Activated T-cell treated with anti-CD3 and anti-CD28 coated beads for 1 hour (primary cell): ENCODE results near the gene LYAR.

Experiments used
- DNase-seq: peaks from one replicate; pipeline ENCODE4 v3.0.0-alpha.2; 2020; ENCODE audit warnings: low read depth

Gene LYAR

GRCh38 chr4:4316150-4316495, 26.2 kb upstream of the LYAR start:
- no peak for DNase-seq

DNA sequence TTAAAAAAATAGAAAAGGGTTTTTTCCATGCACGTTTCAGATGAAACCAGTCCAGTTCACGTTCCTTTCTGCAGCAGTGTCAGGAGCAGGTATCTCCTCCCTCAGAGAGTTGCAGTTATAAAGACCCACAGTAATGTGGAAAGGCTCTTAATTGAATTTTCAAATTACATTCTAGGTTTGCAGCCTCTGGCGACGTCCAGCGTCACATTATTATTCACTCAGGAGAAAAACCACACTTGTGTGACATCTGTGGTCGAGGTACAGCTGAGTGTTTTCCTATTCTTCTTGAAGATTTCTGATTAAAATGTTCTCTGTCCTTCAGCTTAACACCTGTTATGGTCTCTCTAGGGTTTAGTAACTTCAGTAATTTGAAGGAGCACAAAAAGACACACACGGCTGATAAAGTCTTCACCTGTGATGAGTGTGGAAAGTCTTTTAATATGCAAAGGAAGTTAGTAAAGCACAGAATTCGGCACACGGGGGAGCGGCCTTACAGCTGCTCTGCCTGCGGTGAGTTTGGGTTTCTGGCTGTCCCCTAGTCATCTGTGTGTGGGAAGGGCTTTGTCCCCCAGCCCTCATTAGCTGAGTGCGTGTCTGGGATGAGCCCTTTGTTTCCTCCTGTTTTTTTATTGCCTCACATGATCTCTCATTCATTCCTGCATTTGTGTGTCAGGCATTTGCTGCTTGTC, 25.7 kb upstream of the LYAR start:
- no peak for DNase-seq

DNA sequence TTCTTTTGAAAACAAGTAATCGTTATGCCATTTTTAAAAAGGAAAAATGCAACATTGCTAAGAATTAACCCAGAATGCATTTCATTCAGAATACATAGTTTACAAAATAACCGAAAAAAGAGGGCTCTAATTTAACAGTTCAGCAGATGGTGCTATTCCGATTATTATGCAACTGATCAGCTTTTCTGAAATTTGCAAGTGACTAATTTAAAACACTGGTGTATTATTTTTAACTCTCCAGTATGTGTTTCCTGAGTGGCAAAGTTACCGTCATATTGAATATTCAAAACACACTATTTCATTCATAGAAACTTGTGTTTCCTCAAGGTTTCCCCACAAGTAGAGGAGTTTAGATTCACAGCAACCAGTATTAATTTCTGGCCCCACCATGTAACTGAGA, 21.2 kb upstream of the LYAR start:
- no peak for DNase-seq

- no peak for DNase-seq
Measured at GRCh38 chr4:4308800-4309441, 19.0 kb upstream of the LYAR start.

GRCh38 chr4:4306920-4307319, 17.0 kb upstream of the LYAR start:
- DNase-seq, result no peak

- no peak for DNase-seq
Measured at GRCh38 chr4:4302416-4302815, 12.5 kb upstream of the LYAR start.

GRCh38 chr4:4302001-4302400, 12.0 kb upstream of the LYAR start:
- no peak for DNase-seq

GRCh38 chr4:4299006-4299405, 9.1 kb upstream of the LYAR start:
- no peak for DNase-seq

DNA sequence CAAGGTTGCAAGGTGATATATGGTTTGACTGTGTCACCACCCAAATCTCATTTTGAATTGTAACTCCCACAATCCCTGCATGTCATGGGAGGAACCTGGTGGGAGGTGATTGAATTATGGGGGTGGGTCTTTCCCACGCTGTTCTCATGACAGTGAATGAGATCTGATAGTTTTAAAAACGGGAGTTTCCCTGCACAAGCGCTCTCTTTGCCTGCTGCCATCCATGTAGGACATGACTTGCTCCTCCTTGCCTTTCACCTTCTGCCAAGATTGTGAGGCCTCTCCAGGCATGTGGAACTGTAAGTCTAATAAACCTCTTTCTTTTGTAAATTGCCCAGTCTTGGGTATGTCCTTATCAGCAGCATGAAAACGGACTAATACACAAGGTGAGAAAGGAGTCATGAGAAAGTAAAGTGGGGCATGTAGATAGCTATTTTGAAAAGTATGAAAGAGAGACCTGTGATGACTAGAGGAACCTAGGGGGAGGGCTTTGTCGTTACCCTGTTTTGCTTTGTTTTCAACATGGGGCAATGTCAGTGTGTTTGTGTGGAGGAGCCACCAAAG, 6.4 kb upstream of the LYAR start:
- no peak for DNase-seq

DNA sequence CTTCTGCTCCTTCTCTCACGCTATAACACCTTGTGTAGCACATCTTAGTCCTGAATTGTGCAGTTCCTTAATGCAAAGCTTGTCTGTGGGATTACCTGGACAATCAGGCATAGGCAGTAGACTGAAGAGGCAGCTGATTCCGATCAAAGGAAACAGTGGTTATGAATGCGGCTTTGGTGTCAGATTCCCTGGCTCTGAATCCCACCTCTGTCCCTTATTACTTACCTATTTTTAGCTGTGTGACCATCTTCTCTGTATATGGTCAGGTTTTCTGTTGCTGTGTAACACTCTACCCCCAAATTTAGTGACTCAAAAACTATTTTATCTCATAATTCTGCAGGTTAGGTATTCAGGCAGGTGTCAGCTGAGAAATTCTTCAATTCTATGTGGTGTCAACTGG, 3.3 kb upstream of the LYAR start:
- DNase-seq, result no peak

DNA sequence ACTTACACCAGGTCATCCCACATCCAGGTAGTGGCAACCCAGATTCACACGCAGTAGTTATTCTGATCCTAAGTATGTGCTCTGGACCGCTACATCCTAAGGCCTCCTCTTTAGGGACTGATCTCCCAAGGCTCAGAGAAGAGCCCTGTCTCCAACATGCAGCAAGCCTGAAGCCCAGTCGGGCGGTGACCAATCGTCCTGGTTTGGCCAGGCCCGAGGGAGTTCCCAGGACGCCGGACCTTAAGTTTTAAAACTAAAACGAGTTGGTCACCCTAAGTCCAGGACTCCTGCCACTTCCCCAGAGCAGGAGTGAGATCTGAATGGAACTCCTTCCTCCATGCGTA, 385 bp downstream of the LYAR start:
- DNase-seq, result no peak

GRCh38 chr4:4289055-4289454, 899 bp downstream of the LYAR start:
- DNase-seq, result no peak

DNA sequence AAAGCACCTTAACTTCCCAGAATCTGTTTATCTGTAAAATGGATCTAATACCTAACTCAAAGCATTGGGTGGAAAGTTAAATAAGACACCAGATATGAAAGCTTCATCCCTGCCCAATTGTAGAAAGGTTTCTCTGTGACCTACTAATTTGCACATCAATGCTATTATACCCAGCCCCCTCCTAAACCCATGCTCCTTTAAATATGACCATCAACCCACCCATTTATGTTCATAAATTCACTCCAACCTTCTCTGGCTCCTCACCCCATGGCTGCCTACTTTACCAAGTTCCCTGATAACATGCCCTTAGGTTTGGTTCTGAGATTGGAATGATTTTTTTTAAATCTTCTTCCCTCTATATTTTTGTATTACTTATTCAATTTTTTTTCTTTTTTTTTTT, 1.9 kb downstream of the LYAR start:
- no peak for DNase-seq

DNA sequence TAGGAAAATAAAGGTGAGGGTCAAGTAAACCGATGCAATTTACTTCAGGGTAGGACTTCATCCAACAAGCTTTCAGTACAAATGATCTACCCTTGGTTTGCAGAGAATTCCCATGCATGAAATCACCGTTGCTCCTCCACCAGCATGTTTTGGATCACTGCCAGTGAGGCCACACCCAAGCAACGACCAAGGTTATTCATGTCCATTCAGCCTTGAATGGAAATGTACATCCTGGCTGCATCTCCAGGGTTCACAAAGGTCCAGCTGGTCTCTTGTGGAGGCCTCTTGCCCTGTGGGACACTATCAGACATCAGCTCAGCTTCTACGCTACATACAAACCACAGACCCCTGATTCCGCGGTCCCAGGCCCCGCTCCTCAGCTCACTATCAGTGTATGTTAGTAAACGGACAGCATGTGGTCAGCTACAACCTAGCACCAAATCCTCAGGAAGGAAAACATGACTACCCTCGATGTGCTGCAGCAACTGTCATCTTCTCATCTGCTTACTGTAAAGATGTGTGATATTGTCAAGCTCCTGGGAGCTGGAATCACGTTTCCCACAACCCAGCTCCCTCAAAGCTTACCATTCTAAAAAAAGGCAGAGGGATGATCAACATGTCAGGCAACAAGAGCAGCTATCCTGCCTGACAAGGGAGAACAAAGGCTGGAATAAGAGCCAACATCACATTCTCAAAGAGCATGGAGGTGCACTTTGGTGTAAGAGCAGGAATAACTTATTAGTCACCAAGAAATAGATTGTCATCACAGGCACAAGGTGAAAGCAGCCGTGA, 4.9 kb downstream of the LYAR start:
- DNase-seq, result no peak

- DNase-seq, result no peak
Measured at GRCh38 chr4:4281787-4282186, 8.2 kb downstream of the LYAR start.

DNA sequence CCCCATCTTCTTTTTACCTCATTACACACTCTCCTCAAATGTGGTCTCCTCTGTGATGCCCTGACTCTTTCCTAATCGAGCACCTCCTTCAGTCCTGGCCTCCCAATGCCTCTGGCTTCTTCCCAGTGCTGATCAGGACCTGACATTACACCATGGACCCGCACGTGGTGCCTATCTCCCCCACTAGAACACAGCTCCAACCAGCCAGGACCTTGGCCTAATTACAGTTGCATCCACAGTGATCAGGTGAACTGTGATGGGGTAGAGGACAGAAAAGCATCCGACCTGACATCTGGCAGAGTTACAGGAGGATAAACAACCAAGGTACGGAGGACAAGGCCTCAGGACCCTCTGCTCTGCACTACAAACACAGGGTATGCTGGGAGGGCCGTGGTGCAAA, 12.4 kb downstream of the LYAR start:
- DNase-seq, result no peak

- no peak for DNase-seq
Measured at GRCh38 chr4:4274226-4274625, 15.7 kb downstream of the LYAR start.

- DNase-seq, result no peak
Measured at GRCh38 chr4:4271912-4272311, 18.0 kb downstream of the LYAR start.

DNA sequence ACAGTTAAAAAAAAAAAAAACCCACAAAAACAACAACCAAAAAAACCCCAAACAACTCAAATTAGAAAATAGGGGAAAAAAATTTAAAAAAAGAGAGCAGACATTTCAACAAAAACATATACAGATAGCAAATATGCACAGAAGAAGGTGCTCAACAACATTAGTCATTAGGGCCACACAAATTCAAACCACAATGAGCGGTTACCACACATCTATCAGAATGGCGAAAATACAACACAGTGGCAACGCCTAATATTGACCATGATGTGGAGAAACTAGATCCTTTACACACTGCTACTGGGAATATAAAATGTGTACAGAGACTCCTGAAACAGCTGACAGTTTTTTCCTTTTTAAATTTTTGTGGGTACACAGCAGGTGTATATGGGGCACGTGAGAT, 19.4 kb downstream of the LYAR start:
- no peak for DNase-seq

DNA sequence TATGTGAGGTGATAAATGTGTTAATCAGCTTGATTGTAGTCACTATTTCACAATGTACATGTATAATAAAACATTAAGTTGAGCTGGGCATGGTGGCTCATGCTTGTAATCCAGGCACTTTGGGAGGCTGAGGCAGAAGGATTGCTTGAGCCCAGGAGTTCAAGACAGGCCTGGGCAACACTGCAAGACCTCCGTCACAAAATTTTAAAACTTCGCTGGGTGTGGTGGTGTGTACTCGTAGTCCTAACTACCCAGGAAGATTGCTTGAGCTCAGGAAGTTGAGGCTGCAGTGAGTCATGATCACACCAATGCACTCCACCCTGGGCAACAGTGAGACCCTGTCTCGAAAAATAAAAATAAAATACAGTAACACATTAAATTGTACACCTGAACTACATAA, 20.1 kb downstream of the LYAR start:
- no peak for DNase-seq

DNA sequence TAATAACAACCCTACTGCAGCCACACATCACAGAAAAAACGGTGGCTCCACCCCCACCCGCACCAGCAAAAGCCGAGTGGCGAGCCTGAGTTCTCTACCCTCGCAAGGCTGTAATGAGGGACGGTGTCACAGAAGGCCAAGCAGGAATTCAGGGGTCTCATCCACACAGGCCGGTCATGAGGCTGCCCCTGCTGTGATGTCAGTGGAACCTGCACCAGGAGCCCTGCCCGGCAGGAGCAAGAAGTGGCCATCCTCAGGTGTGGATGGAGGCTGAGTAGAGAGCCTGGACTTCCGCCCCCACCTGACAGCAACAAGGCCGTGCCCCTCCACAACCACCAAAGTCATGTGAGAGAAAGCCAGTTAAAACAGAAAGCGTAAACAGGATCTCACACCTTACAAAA, 20.6 kb downstream of the LYAR start:
- DNase-seq, result no peak

DNA sequence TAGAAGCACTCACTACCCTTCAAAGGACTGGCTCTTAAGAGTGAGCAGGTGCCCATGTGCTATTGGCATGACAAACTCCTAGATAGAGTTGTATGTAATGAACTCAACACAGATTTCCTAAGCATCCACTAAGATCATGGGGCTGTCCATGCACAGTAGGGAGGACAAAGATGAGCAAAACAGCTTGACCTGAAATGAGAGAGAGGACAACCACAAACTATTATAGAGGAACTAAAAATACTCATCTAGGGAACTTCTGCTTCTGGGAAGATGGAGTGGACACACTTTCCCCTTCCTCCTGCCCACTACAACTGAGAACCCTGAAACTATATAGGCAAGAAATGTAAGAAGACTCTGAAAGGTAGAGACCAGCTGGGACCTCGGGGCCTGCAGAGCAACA, 21.2 kb downstream of the LYAR start:
- DNase-seq, result no peak

GRCh38 chr4:4267981-4268380, 22.0 kb downstream of the LYAR start:
- DNase-seq, result no peak
